Activated CD4-positive, CD25-positive, alpha-beta regulatory T cell treated with anti-CD3 and anti-CD28 coated beads, Interleukin-2, amount 50 U/mL, for 24 hours (primary cell): Measurements from ENCODE around the gene NEGR1.

Source experiments
- ATAC-seq, 2 donors: fragments of 150-1000 bp; cut with Tn5 transposase; one replicate each; pipeline ENCODE4 v1.10.0; 2021; ENCODE audit warnings: mild to moderate bottlenecking in 1 of 2, moderate library complexity in 1 of 2

NEGR1 gene

DNA sequence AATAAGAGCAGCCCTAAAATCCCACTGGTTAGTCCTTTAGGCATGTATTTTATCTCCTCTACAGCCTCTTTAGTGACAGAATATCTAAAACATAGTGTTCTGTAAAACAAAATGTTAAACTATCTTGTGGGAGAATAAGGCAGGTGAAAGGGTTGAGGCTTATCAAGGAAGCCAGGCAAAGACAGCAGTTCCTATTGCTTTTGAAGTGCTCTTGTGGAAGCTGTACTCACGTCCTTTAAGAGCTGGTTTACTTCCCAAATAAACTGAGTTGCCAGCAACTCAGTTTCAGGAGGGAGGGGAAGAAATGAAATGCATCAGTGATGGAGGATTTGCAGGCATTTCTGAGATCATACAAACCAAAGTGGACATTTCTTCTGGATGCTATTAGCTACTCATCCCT is 671.9 kb downstream of the NEGR1 start:
- no peak for ATAC-seq

DNA sequence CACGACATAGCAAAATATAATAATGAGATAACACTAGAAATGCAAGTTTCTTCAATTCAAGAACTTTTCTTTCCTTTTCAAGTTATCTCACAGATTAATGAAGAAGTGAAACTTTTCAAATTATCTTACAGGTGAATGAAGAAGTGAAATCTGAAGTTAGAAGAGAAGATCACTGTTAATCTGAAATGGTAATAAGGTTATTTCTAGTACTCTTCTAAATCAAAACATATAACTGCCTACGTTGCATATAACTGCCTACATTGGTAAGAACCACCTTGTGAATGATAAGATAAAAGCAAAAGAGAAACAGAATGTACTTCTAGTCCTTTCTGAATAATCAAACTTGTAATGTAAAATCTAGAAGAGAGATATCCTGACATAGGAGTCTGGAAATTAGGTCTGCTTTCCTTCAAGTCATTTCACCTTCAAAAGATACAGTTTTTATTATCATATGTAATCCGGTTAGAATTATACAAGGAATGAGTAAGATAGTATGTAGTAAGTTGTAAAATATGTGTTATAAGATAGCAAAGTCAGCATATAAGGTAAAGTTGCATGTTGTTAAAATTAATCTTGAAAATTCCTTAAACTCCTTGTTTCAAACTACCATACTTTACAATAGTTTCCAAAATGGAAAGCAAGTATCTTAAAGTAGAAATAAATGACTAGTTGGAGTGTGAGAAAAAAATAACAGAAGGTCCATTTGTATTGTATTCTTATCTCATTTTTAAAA is 679.1 kb downstream of the NEGR1 start:
- no peak for ATAC-seq

GRCh38 chr1:71600023-71600422 is 682.3 kb downstream of the NEGR1 start:
- no peak for ATAC-seq

- ATAC-seq, result no peak
Measured at GRCh38 chr1:71599306-71599705, 683.0 kb downstream of the NEGR1 start.

DNA sequence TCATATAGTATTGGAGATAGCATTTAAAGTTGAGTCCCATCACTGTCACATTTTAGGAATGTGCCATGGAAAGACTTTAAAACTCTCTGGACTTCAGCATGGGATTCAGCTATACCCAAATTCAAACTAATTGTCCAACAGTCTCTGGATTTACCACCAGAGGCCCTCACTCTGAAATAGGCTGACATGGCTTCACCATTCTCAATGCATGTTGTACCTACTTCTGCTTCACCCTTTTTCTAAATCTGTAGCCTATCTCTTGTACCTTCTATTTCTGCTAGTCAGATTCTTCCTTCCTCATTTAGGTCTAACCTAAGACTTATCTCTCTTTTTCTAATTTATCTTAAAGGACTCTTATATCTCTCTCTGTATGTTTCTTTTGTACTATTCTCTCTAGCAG is 688.8 kb downstream of the NEGR1 start:
- no peak for ATAC-seq

- ATAC-seq, result no peak
Measured at GRCh38 chr1:71592646-71593274, 689.6 kb downstream of the NEGR1 start.

- ATAC-seq, result no peak
Measured at GRCh38 chr1:71589005-71589404, 693.3 kb downstream of the NEGR1 start.

GRCh38 chr1:71587961-71588360 is 694.4 kb downstream of the NEGR1 start:
- ATAC-seq, result no peak

DNA sequence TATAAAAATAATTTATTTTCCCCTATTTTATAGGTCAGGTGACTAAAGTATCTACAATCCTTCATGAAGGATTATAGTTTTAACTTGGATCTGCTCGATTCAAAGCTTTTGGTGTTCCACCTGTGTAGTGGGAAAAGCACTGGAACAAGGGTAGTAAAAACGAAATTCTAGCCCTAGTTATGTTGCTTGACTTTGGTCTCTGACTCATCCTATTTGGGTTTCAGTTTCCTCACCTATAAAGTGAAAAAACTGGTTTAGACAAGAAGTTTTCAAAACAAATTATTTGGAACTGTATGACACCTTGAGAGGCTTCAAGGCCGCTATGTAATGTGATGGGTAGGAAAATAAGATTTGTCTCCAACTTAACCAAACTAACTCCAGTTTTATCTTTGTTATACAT is 696.3 kb downstream of the NEGR1 start:
- no peak for ATAC-seq

GRCh38 chr1:71583756-71584155 is 698.6 kb downstream of the NEGR1 start:
- ATAC-seq, result no peak

DNA sequence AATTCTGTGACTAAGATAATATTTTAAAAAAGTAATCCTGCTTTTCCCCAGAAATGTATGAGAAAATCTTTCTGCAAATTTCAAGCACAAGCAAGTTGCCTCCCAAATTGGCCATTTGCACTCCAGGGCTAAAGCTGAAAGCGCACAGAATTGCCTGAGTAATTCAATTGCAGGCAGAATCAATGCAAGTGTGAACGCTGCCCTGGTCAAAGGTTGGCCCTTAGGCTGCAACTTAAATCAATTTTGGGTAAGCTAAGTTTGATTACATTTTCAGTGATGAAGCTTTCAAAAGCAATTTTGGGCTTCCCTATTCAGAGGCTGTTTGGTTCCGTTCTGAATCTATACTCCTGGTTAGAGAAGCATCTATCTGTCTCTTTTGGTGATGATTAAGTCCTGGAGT is 699.7 kb downstream of the NEGR1 start:
- no peak for ATAC-seq

GRCh38 chr1:71577451-71578131 is 704.7 kb downstream of the NEGR1 start:
- no peak for ATAC-seq

DNA sequence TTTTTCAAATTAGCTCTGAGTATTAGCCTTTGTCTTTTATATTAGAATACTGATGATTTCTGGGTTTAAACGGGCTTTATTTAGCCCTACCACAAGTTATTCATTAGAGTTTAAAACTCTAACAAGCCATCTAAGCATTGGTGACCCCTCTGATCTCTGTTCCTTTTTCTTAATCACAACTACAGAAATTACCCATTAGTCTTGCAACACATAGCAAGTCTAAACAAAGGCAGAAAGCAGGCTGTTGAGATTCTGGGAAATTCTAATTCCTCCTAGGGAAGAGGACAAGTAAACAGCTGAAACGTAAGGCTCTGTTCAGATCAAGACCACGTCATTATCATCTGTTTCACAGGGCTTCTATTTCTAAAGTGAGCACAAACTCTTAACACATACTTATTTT is 710.3 kb downstream of the NEGR1 start:
- no peak for ATAC-seq

GRCh38 chr1:71566413-71566812 is 715.9 kb downstream of the NEGR1 start:
- ATAC-seq, result no peak

- no peak for ATAC-seq
Measured at GRCh38 chr1:71565831-71566230, 716.5 kb downstream of the NEGR1 start.

- no peak for ATAC-seq
Measured at GRCh38 chr1:71565262-71565661, 717.1 kb downstream of the NEGR1 start.

DNA sequence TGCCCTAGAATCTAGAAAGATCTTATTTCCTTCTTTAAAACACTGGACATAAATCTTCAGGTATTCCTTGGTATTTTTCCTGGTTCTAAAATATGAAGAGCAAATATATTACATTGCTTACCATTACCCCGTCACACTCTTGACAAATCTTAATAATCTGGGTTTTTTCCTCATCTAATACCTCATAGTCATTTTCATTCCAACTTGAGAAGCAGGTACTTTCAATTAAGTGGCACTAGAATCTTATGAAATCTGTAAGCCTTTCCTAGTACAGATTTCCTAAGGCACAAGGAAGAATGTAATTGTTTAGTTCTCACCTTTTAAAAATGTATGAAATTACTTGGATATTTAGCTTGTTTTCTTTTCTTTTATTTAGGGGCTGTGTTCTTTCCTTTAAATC is 720.0 kb downstream of the NEGR1 start:
- no peak for ATAC-seq

- ATAC-seq, result no peak
Measured at GRCh38 chr1:71561729-71562128, 720.6 kb downstream of the NEGR1 start.

DNA sequence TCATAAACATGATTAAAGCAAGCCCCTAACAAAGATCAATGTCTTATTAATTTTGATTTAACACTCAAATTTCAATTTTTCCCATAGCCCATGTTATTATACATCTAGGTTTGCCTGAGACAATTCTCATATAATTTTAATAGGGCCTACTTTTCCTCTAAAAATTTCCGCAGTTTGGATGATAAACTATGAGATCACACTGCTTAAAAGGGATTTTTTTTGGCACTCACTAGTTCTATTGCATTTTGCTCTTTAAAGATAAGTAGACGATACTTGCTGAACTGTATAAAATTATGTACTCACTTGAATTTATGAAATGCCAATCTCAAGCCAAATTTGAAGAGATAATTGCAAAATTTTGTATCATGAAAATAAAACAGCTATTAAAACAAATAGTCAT is 721.1 kb downstream of the NEGR1 start:
- ATAC-seq, result no peak

DNA sequence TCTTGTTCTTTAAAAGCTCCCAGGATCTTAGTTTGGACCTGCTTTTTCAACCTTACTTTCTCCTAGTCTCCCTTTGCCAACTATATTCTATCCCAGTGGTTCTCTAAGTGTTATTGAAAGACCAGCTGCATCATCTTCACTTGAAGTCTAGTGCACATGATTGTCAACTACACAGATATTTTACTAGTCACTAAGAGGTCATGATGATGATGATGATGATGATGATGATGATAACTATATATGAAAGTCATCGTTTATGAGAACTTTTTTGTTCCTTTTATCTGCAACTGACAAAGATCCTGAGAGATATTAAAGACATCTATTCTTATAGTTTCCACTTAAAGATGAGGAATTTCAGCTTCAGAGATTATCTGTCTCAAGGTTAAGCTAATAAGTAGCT is 722.5 kb downstream of the NEGR1 start:
- ATAC-seq, result no peak

GRCh38 chr1:71557138-71557537 is 725.2 kb downstream of the NEGR1 start:
- no peak for ATAC-seq

GRCh38 chr1:71548398-71548890 is 733.9 kb downstream of the NEGR1 start:
- ATAC-seq, result no peak

DNA sequence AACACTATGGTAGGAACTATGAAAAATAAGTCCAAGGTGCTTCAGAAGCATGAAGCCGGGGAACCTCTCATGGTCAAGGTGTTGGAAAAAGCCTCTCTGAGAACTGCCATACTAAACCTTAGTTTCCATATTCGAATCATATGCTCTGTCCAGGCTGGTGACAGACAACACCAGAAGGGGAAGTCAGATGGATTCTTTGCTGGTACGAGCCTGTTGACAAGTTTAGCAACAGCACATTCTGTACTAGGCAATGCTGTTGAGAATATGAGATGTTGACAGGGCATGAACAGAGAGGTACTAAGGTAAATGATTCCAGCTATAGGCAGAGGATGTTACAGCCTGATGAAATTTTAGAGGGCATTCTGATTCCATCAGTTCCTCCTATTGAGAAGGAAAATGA is 740.2 kb downstream of the NEGR1 start:
- no peak for ATAC-seq

- no peak for ATAC-seq
Measured at GRCh38 chr1:71533950-71534349, 748.4 kb downstream of the NEGR1 start.
